Small intestine (tissue), 7 donors: Measurements from ENCODE around the gene ZBTB21. TPM values are rescaled to one million over a fixed set of nuclear protein-coding genes. Genes with fewer than 3 reads are reported as not detected.
A peak's percentile ranks its signal among the peaks of the same experiment; 100 is the strongest.

Experiments used
- DNase-seq, 2 donors: peaks; one replicate each; pipeline versions ENCODE4 v3.0.0 to v3.0.0-alpha.2; 2013
- FAIRE-seq: peaks from 2 replicates; lab custom pipeline; 2012; peaks lifted over from hg19 to GRCh38; lab: Jason Lieb, UNC
- H3K27ac ChIP-seq, 3 donors: one replicate each; pipeline ENCODE4 v1.5.1; 2013; ENCODE audit warnings: low read length in 2 of 3, mild to moderate bottlenecking in 2 of 3, control low read depth in 1 of 3, inconsistent platforms in 1 of 3, low read depth in 1 of 3, moderate library complexity in 1 of 3
- H3K27me3 ChIP-seq, 3 donors: one replicate each; pipeline ENCODE4 v1.6.1; 2013; ENCODE audit warnings: low read length in 3 of 3, inconsistent platforms in 1 of 3; ENCODE audit not compliant: control insufficient read depth in 3 of 3, insufficient read depth in 3 of 3
- H3K36me3 ChIP-seq, 3 donors: one replicate each; pipeline ENCODE4 v1.6.1; 2013; ENCODE audit warnings: low read length in 3 of 3, inconsistent platforms in 1 of 3, low read depth in 1 of 3, mild to moderate bottlenecking in 1 of 3, moderate library complexity in 1 of 3; ENCODE audit not compliant: control insufficient read depth in 3 of 3, insufficient read depth in 2 of 3
- H3K4me1 ChIP-seq, 3 donors: one replicate each; pipeline ENCODE4 v1.6.1; 2013; ENCODE audit warnings: low read length in 2 of 3, inconsistent platforms in 1 of 3, low read depth in 1 of 3, mild to moderate bottlenecking in 1 of 3, moderate library complexity in 1 of 3; ENCODE audit not compliant: control insufficient read depth in 3 of 3, insufficient read depth in 2 of 3
- H3K4me3 ChIP-seq, 3 donors: one replicate each; pipeline ENCODE4 v1.5.1; 2013; ENCODE audit warnings: low read length in 3 of 3, control low read depth in 1 of 3, inconsistent platforms in 1 of 3, low read depth in 1 of 3, mild to moderate bottlenecking in 1 of 3, moderate library complexity in 1 of 3
- H3K9me3 ChIP-seq, 2 donors: one replicate each; pipeline ENCODE4 v1.6.1; 2013; ENCODE audit warnings: low read depth in 1 of 2, low read length in 1 of 2; ENCODE audit not compliant: control insufficient read depth in 2 of 2, insufficient read depth in 1 of 2
- WGBS, 3 donors: extraction: QIAGEN DNeasy Blood & Tissue Kit; methylation state at CpG; one replicate each; pipeline ENCODE4 v1.1.7; 2013; 5-methylcytosine and 5-hydroxymethylcytosine counted together
- polyA plus RNA-seq, 4 donors: library from polyadenylated mRNA; stranded (reverse) in 3 of 4; unstranded in 1 of 4; fragments of 200-250 nt in 3 of 4; fragments of 120-200 nt in 1 of 4; gene quantifications; one replicate each; pipeline versions ENCODE4 v1.2.1 to v1.2.3, GENCODE V29; 2013
- donor health status: healthy with polysubstance abuse.
- donor health status: control.
- donor health status: control.
- donor health status: Bipolar disorder and iron deficiency.
- donor health status: healthy.

ZBTB21 gene
- polyA plus RNA-seq, 4 donors: 1.4 to 11.0 (median 2.4) TPM

DNA sequence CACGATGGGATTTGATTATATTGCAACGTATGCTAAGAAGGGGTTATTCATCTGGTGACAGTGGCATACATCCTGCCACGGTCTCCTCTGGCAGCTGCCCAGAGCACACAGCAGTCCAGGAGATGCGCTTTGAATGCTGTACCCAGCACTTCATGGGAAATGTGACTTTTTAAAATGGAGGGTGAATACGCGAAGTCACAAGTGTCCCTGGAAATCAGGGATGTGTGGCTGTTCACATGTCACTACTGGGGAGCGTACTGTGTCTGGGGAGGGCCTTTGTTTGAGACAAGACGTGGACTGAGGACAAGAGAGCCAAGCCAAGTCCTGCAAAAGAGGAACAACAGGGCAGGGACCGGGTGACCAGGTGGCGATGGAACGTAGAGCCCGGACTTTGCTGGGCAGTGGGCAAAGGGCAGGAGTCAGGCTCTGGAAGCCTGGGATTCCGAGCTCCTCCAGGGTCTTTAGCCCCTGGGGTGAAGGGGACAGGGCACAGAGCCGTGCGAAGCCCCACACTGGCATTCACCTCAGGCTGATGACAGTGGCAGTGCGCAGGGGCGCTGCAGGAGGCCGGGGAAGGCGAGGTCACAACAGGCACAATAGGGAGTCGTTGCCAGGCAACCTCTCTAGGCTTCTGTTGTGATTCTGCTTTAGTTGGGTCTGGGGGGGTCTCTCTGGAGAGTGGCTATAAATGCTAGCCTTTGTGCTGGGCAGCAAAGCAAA is 11.4 kb upstream of the ZBTB21 start:
- Histone ChIP-seq H3K27ac (no peak overlapping the region), H3K27me3 (no peaks in the 10 kb centered on the region), H3K4me3 (no peak overlapping the region), H3K36me3 (no peaks in the 10 kb centered on the region), H3K4me1 (no peaks in the 10 kb centered on the region), H3K9me3 (no peaks in the 10 kb centered on the region)
- FAIRE-seq (no peak), DNase-seq (peak in 1 of 2 donors; percentile 42)
- WGBS, 3 donors: 47 to 72% (median 65%) methylated on average over 20 of the region's 20 CpGs

DNA sequence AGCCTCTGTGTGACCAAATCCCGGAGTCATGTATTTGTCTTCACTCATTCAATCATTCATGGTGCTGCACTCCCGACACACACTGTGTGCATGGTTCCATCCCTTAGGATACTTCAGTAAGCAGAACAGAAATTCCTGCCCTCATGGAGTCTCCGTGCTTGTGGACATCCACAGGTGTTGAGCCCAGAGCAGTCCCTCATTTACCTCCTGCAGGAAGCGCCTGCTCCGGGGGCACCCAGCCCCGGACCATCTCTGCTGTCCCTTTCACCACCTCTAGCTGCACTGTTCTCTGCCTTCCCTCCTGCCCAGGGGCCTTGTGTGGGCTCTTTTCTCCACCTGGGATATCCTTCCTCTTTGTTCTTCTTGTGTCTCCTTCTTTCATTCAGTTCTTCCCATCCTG is 9.5 kb upstream of the ZBTB21 start:
- 87 to 91% (median 89%) methylated on average over 6 of the region's 6 CpGs for WGBS, 3 donors
- FAIRE-seq: no peak
- peaks cover 0 to 2% of the 10 kb centered on the region in 2 donors for H3K9me3 ChIP-seq

DNA sequence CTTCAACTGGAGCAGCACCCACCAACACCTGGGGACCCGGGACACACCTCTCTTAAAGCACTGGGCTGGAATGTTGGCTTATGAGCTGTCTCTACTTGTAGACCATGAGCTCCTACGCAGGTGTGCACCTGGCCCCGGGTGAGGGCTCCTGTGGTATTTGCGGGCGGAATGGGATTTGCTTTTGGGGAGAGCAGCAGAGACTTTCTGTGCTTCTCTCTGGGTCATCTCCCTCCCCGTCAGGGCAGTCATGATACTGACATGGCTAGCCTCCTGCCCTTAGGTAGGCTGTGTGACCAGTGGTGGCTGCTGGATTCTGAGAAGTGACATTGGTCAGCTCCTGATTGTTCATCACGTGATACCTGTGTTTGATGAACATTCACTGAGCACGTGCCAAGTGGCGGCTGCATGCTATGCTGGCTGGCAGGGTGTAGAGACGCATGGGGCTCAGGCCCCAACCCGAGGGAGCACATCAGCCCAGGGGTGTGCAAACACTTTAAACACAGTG is 9.0 kb upstream of the ZBTB21 start:
- Histone ChIP-seq H3K9me3 (peaks cover 0 to 5% of the 10 kb centered on the region in 2 donors), H3K27me3 (no peaks in the 10 kb centered on the region), H3K4me3 (no peak overlapping the region), H3K27ac (no peak overlapping the region), H3K36me3 (no peaks in the 10 kb centered on the region), H3K4me1 (no peaks in the 10 kb centered on the region)
- WGBS, 3 donors: 72 to 87% (median 81%) methylated on average over 10 to 11 of the region's 11 CpGs
- DNase-seq (no peak), FAIRE-seq (no peak)

More for the DNA sequence above, 9.5 kb upstream of the ZBTB21 start:
- H3K4me1 ChIP-seq: no peaks in the 10 kb centered on the region
- H3K27me3 ChIP-seq: no peaks in the 10 kb centered on the region
- no peak for DNase-seq
- no peak overlapping the region for H3K4me3 ChIP-seq
- H3K27ac ChIP-seq: no peak overlapping the region
- H3K36me3 ChIP-seq: no peaks in the 10 kb centered on the region

DNA sequence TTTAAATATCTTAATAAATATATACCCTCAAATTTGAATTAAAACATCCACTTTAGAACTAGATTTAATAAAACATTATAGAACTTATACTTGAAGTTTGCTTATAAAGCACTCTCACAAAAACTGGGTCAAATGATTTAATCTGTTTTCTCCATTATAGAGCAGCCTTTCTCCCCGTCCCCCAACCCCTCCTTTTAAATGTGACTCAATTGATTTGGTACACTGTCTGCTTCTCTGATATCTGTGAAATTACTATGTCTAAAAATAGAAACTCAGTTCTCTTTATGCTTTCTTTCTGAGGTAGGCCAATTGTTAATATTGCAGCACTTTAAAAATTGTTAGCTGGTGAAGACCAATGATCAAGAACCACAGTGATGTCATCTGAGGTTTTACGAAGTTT is 6.9 kb upstream of the ZBTB21 start:
- H3K27me3 ChIP-seq: no peaks in the 10 kb centered on the region
- H3K9me3 ChIP-seq: peaks cover 0 to 5% of the 10 kb centered on the region in 2 donors
- H3K4me3 ChIP-seq: no peak overlapping the region
- no peaks in the 10 kb centered on the region for H3K4me1 ChIP-seq
- no peak overlapping the region for H3K27ac ChIP-seq
- 84 to 92% (median 88%) methylated on average over 2 of the region's 2 CpGs for WGBS, 3 donors
- DNase-seq: no peak
- no peaks in the 10 kb centered on the region for H3K36me3 ChIP-seq
- no peak for FAIRE-seq

DNA sequence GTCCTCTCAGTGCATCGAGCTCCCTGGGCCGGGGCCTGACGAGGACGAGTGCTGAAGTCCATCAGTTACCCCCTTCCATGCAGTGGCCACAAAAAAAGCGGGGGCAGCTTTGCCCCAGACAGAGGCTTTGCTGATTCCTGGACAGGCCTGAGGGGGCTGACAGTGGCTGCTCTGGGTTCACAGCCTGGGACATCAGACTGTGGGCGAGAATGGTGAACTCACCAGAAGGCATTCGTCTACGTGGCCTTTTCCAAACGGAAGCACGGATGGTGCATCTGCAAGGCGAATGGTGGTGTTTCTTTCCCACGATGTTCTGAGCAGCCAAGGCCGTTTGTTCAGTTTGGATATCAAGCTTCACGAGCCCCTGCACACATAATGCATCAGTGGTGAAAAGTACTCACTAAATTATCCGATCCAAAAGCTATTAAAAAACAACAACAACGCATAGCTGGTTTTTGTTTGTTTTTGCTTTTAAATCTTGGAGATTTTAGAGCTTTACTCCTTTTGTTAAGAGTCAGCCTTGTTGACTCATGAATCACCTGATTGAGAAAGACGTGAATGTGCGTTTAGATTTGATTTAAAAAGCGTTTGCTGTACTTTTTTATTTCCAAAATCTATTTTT is 6.3 kb upstream of the ZBTB21 start:
- no peaks in the 10 kb centered on the region for H3K36me3 ChIP-seq
- no peak overlapping the region for H3K4me3 ChIP-seq
- WGBS, 3 donors: 90 to 93% (median 92%) methylated on average over 19 of the region's 19 CpGs
- DNase-seq: no peak
- FAIRE-seq: no peak
- peaks cover 0 to 5% of the 10 kb centered on the region in 2 donors for H3K9me3 ChIP-seq
- peaks cover 0 to 2% (median 0%) of the 10 kb centered on the region in 3 donors for H3K4me1 ChIP-seq
- no peaks in the 10 kb centered on the region for H3K27me3 ChIP-seq
- H3K27ac ChIP-seq: no peak overlapping the region

DNA sequence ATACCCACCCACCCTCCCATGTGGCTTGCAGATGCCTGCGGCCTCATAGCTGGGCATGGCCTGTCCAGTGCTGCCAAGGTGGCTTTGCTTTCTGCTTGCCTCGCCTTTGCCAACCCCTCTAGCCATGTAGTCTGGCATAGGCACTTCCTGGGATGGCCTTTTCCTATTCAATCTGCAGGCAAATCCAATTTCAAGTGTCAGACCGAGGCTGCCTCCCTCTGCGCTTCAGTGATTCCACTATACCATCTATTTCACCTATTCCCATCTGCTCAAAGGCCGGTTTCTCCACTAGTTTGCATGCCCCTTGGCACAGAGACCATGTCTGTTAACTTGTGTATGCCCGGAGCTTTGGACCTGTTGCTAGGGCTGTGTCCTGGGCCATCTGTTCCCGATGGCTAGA is 3.8 kb upstream of the ZBTB21 start:
- H3K4me1 ChIP-seq: peaks cover 0 to 3% (median 0%) of the 10 kb centered on the region in 3 donors
- no peak overlapping the region for H3K4me3 ChIP-seq
- H3K27me3 ChIP-seq: no peaks in the 10 kb centered on the region
- H3K36me3 ChIP-seq: no peaks in the 10 kb centered on the region
- H3K9me3 ChIP-seq: peaks cover 0 to 5% of the 10 kb centered on the region in 2 donors
- FAIRE-seq (no peak), DNase-seq (no peak)
- 85 to 95% (median 86%) methylated on average over 7 of the region's 7 CpGs for WGBS, 3 donors
- no peak overlapping the region for H3K27ac ChIP-seq

DNA sequence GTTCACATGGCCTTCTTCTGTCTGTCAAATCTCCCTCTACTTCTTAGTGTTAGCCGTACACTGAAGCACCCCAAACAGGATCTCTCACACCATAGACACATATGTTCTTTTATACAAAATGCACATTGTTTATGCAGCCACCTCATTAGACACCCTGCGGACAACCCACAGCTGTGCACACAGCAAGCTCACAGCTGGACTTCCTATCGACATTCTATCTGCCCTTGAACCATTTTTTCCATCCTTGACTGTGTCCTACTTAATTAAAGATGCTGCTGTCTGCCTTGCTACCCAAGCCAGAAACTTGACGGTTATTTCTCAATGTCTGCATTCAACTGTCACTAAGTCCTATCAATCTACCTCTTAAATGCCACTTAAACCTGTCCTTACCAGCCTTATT is 3.2 kb upstream of the ZBTB21 start:
- H3K27me3 ChIP-seq: no peaks in the 10 kb centered on the region
- no peak overlapping the region for H3K27ac ChIP-seq
- no peak overlapping the region for H3K4me3 ChIP-seq
- H3K36me3 ChIP-seq: no peaks in the 10 kb centered on the region
- FAIRE-seq: no peak
- 81 to 90% (median 86%) methylated on average over 4 of the region's 4 CpGs for WGBS, 3 donors
- no peak for DNase-seq
- H3K4me1 ChIP-seq: peaks cover 0 to 3% (median 0%) of the 10 kb centered on the region in 3 donors
- peaks cover 0 to 5% of the 10 kb centered on the region in 2 donors for H3K9me3 ChIP-seq

DNA sequence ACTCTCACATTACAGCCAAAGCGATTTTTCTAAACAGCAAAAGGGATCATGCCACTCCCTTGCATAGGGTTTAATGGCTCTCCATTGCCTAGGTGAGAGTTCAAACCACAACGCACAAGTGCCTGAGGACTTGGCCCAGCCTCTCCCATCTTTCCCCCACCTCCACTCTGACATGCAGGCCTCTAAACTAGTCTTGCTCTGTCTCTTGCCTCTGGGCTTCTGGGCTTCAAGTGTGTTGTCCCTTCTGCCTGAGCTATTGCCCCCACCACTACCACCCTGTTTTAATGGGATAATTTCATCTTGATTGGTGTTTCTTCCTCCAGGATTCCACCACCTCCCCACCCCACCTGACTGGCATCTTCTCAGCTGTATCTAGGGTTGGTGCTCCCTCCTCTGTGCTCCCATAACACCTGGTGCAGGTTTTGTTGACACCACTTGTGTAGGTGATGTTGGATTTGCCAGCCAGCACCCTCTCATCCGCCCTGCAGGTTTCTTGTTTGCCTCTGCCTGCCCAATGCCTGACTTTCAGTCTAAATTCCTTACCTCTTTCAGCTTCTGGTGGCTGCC is 2.7 kb upstream of the ZBTB21 start:
- WGBS, 3 donors: 65 to 92% (median 66%) methylated on average over 3 of the region's 3 CpGs
- Histone ChIP-seq H3K36me3 (no peaks in the 10 kb centered on the region), H3K4me1 (peaks cover 0 to 3% (median 0%) of the 10 kb centered on the region in 3 donors), H3K27ac (no peak overlapping the region), H3K27me3 (no peaks in the 10 kb centered on the region), H3K9me3 (peaks cover 0 to 5% of the 10 kb centered on the region in 2 donors), H3K4me3 (no peak overlapping the region)
- FAIRE-seq: no peak
- DNase-seq: no peak
